GM12892 (cell line): ENCODE results near the gene SLF2.

Experiments used
- POLR2A ChIP-seq: IDR thresholded peaks from 2 replicates; pipeline ENCODE4 v1.6.1; 2011; ENCODE audit warnings: low read depth, low read length, control low read depth
- POLR2AphosphoS5 ChIP-seq: IDR thresholded peaks from 2 replicates; pipeline ENCODE4 v1.6.1; 2011; ENCODE audit warnings: low read depth, low read length, control low read depth
- TAF1 ChIP-seq: IDR thresholded peaks from 2 replicates; pipeline ENCODE4 v1.6.1; 2011; ENCODE audit warnings: low read depth, mild to moderate bottlenecking, control low read depth, low read length, borderline replicate concordance

- TF ChIP-seq POLR2AphosphoS5 (no peak), TAF1 (no peak), POLR2A (no peak)
These were observed 31.1 kb upstream of the SLF2 start for GRCh38 chr10:100881556-100882213.
